Aorta (tissue), 5 donors: ENCODE data around the gene ARRB2. TPM values are rescaled to one million over a fixed set of nuclear protein-coding genes. Genes with fewer than 3 reads are reported as not detected.
A peak's percentile ranks its signal among the peaks of the same experiment; 100 is the strongest.
"Not testable (repeated sequence)": the region's sequence is repeated elsewhere in the genome, so short reads cannot be mapped to it uniquely, and the experiment has no call there.

Source experiments
- ATAC-seq: fragments of 200-7000 bp; cut with Tn5 transposase; one replicate; pipeline ENCODE4 v1.9.1; 2022; ENCODE audit warnings: moderate library complexity; ENCODE audit not compliant: low FRiP score
- DNase-seq, 2 donors: peaks; one replicate each; pipeline ENCODE4 v3.0.0-alpha.2; 2020
- H3K27ac ChIP-seq, 2 donors: one replicate each; pipeline ENCODE4 v1.5.1; 2013; ENCODE audit warnings: low read length in 2 of 2, mild to moderate bottlenecking in 2 of 2, moderate library complexity in 2 of 2, control low read depth in 1 of 2, inconsistent platforms in 1 of 2, low read depth in 1 of 2
- H3K27me3 ChIP-seq, 2 donors: one replicate each; pipeline ENCODE4 v1.6.1; 2013; ENCODE audit warnings: control low read depth in 1 of 2, low read length in 1 of 2, mild to moderate bottlenecking in 1 of 2, moderate library complexity in 1 of 2; ENCODE audit not compliant: insufficient read depth in 2 of 2, control insufficient read depth in 1 of 2
- H3K36me3 ChIP-seq, 2 donors: one replicate each; pipeline ENCODE4 v1.6.1; 2013; ENCODE audit warnings: control low read depth in 1 of 2, low read length in 1 of 2, mild to moderate bottlenecking in 1 of 2; ENCODE audit not compliant: insufficient read depth in 2 of 2, control insufficient read depth in 1 of 2
- H3K4me1 ChIP-seq, 2 donors: one replicate each; pipeline ENCODE4 v1.6.1; 2013; ENCODE audit warnings: low read length in 2 of 2, control low read depth in 1 of 2, mild to moderate bottlenecking in 1 of 2, moderate library complexity in 1 of 2; ENCODE audit not compliant: insufficient read depth in 2 of 2, control insufficient read depth in 1 of 2
- H3K4me3 ChIP-seq, 2 donors: one replicate each; pipeline ENCODE4 v1.5.1; 2013; ENCODE audit warnings: low read length in 2 of 2, control low read depth in 1 of 2, mild to moderate bottlenecking in 1 of 2
- H3K9me3 ChIP-seq: one replicate; pipeline ENCODE4 v1.6.1; 2013; ENCODE audit warnings: mild to moderate bottlenecking, low read length; ENCODE audit not compliant: control insufficient read depth
- WGBS, 2 donors: extraction: QIAGEN DNeasy Blood & Tissue Kit; methylation state at CpG; one replicate each; pipeline ENCODE4 v1.1.7; 2013; 5-methylcytosine and 5-hydroxymethylcytosine counted together
- intact Hi-C, 2 donors: fragments of 100-400 bp; cut with DNase I; formaldehyde crosslinking; loops; one replicate each; pipeline versions ENCODE4 v1.14.2 to v1.15.0; 2022
- polyA plus RNA-seq, 2 donors: library from polyadenylated mRNA; stranded (reverse); fragments of 200-250 nt; gene quantifications; one replicate each; pipeline ENCODE4 v1.2.3, GENCODE V29; 2013
- total RNA-seq, 2 donors: library from RNA; stranded (reverse); fragmentation: NEBNext Ultra II Directional; extraction: Animal tissue kit (Norgen Biotek cat#: 25700); gene quantifications; one replicate each; pipeline ENCODE4 v1.2.1, GENCODE V29; 2021
- donor health status: healthy with polysubstance abuse.
- donor health status: Bipolar disorder and iron deficiency.
- donor health status: DM: no; HTN: no; CAD: no.
- donor health status: DM: no; HTN: no; CAD: no.
- donor health status: DM: yes; HTN: yes; CAD: no.

The ARRB2 gene
- total and polyA plus RNA-seq, 4 donors = 23.2 to 119 (median 63.5) TPM

DNA sequence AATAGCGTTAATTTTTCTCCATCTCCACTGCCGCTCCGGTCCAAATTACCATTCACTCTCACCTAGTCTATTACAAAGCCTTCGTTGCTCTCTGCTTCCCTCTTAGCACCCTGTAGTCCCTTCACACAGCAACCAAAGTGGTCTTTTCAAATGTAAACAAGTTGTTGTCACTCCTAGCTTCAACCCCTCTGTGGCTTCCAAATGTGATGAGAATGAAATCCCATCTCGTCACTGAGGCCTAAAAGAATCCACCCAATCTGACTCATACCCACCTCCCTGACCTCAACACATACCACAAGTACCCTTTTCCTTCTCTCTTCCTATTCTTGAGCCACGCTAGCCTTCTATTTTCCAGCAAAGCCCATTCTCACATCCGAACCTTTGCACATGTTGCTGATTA is 4.3 kb upstream of the ARRB2 start:
- Histone ChIP-seq H3K4me3 (no peak overlapping the region), H3K27me3 (no peaks in the 10 kb centered on the region), H3K36me3 (no peaks in the 10 kb centered on the region), H3K27ac (no peak overlapping the region), H3K9me3 (no peaks in the 10 kb centered on the region), H3K4me1 (no peaks in the 10 kb centered on the region)
- 66 to 73% methylated on average over 7 of the region's 7 CpGs for WGBS, 2 donors
- intact Hi-C loops = loop anchor here in 1 of 2 donors (5.0 kb wide), 1 partner anchor 181 kb away; no protein-coding TSS in a partner anchor
- DNase-seq (no peak), ATAC-seq (no peak)

GRCh38 chr17:4708436-4708835 is 2.0 kb upstream of the ARRB2 start:
- intact Hi-C loops = loop anchor here in 1 of 2 donors (5.0 kb wide), 1 partner anchor 179 kb away; no protein-coding TSS in a partner anchor
- Histone ChIP-seq H3K4me1 (no peaks in the 10 kb centered on the region), H3K4me3 (no peak overlapping the region), H3K27ac (no peak overlapping the region), H3K9me3 (no peaks in the 10 kb centered on the region), H3K27me3 (no peaks in the 10 kb centered on the region), H3K36me3 (no peaks in the 10 kb centered on the region)
- DNase-seq (peak in 1 of 2 donors; percentile 67), ATAC-seq (no peak)
- WGBS, 2 donors = 71 to 72% methylated on average over 8 of the region's 8 CpGs

GRCh38 chr17:4710693-4711634 is 532 bp downstream of the ARRB2 start:
- H3K27me3 ChIP-seq = no peaks in the 10 kb centered on the region
- ATAC-seq = peak; percentile 15
- H3K4me1 ChIP-seq = no peaks in the 10 kb centered on the region
- peak overlapping the region; percentile 60 for H3K4me3 ChIP-seq
- DNase-seq = peak in 1 of 2 donors; percentile 79
- H3K9me3 ChIP-seq = no peaks in the 10 kb centered on the region
- H3K27ac ChIP-seq = no peak overlapping the region
- intact Hi-C loops = loop anchor here in 1 of 2 donors (2.0 to 5.0 kb wide), 3 partner anchors 20 to 191 kb away; partner anchors contain the start of genes CHRNE, MED11 and PSMB6
- WGBS, 2 donors = 12 to 13% methylated on average over 51 to 57 of the region's 57 CpGs
- H3K36me3 ChIP-seq = no peaks in the 10 kb centered on the region

DNA sequence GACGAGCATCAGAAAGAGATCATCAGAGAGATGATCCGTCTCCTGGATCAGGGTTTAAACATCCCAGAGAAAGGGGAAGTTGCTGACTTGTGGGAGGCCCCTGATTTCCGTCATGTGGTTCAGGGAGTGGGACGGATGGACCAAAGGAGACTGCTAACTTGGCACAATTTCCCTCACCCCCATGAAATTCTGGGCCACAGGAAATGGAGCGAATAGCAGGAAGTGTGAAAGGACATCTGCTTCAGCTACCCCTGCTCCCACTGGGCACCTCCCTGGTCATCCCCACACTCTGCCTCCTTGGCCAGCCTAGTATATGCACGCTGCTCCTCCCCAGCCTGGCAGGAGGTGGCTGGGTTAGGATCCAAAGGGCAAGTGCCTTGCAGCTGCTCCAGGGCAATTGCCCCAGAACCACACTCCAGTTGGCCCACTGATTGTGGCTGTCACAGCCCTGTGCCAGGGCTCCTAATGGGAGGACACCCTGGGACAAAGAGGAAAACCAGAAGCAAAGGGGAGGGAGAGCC is 1.3 kb downstream of the ARRB2 start:
- Histone ChIP-seq H3K27me3 (no peaks in the 10 kb centered on the region), H3K4me3 (no peak overlapping the region), H3K9me3 (no peaks in the 10 kb centered on the region), H3K36me3 (no peaks in the 10 kb centered on the region), H3K4me1 (no peaks in the 10 kb centered on the region), H3K27ac (no peak overlapping the region)
- ATAC-seq = no peak
- intact Hi-C loops = loop anchor here in 1 of 2 donors (2.0 to 5.0 kb wide), 3 partner anchors 19 to 191 kb away; partner anchors contain the start of genes CHRNE, MED11 and PSMB6
- WGBS, 2 donors = 73 to 74% methylated on average over 6 of the region's 6 CpGs
- peak; percentile 75 to 77 for DNase-seq

- no peak for ATAC-seq
- peak in 1 of 2 donors; percentile 17 for DNase-seq
- 87 to 89% methylated on average over 3 of the region's 3 CpGs for WGBS, 2 donors
Observed at GRCh38 chr17:4712526-4712925, 2.1 kb downstream of the ARRB2 start.

GRCh38 chr17:4714340-4715062 is 4.1 kb downstream of the ARRB2 start:
- ATAC-seq, H3K27me3 ChIP-seq, H3K36me3 ChIP-seq, H3K9me3 ChIP-seq, H3K4me1 ChIP-seq, H3K27ac ChIP-seq, H3K4me3 ChIP-seq: not testable (repeated sequence)
- intact Hi-C loops = loop anchor here in 1 of 2 donors (5.0 kb wide), 2 partner anchors 83 to 188 kb away; partner anchors contain the start of genes CHRNE and PSMB6
- 83 to 87% methylated on average over 8 to 11 of the region's 15 CpGs for WGBS, 2 donors
- DNase-seq = peak in 1 of 2 donors; percentile 36

More at GRCh38 chr17:4712526-4712925, 2.1 kb downstream of the ARRB2 start:
- Histone ChIP-seq H3K4me3 (no peak overlapping the region), H3K36me3 (no peaks in the 10 kb centered on the region), H3K27me3 (no peaks in the 10 kb centered on the region), H3K9me3 (no peaks in the 10 kb centered on the region), H3K4me1 (no peaks in the 10 kb centered on the region), H3K27ac (no peak overlapping the region)
- intact Hi-C loops = loop anchor here in 1 of 2 donors (5.0 kb wide), 2 partner anchors 85 to 190 kb away; partner anchors contain the start of genes CHRNE and PSMB6

GRCh38 chr17:4715063-4715744 is 4.8 kb downstream of the ARRB2 start:
- no peak for ATAC-seq
- Histone ChIP-seq H3K27ac (no peak overlapping the region), H3K9me3 (no peaks in the 10 kb centered on the region), H3K4me1 (no peaks in the 10 kb centered on the region), H3K36me3 (no peaks in the 10 kb centered on the region), H3K27me3 (no peaks in the 10 kb centered on the region), H3K4me3 (no peak overlapping the region)
- DNase-seq = peak in 1 of 2 donors; percentile 47
- WGBS, 2 donors = 75 to 76% methylated on average over 11 of the region's 11 CpGs
- intact Hi-C loops = no loop called here

DNA sequence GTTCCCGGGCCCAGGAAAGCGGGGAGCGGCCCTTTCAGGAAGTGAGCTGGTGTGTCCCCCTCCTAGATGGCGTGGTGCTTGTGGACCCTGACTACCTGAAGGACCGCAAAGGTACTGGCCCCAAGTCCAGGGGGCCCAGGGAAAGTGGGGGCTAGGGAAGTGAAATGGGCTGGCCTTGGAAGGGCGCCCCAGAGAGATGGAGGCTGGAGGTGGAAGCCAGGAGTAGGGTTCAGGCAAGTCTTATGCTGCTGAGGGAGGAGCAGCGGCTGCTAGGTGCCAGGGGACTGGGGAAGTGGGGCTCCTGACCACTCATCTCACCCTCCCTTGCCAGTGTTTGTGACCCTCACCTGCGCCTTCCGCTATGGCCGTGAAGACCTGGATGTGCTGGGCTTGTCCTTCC is 5.6 kb downstream of the ARRB2 start:
- H3K27me3 ChIP-seq = no peaks in the 10 kb centered on the region
- no peaks in the 10 kb centered on the region for H3K9me3 ChIP-seq
- no peaks in the 10 kb centered on the region for H3K36me3 ChIP-seq
- peak in 1 of 2 donors; percentile 52 for DNase-seq
- 98% methylated on average over 10 of the region's 10 CpGs for WGBS, 2 donors
- no peaks in the 10 kb centered on the region for H3K4me1 ChIP-seq
- H3K27ac ChIP-seq = no peak overlapping the region
- ATAC-seq = no peak
- no peak overlapping the region for H3K4me3 ChIP-seq
- intact Hi-C loops = no loop called here
